ENCODE data around the gene BROX.
"Not testable (repeated sequence)": the region's sequence is repeated elsewhere in the genome, so short reads cannot be mapped to it uniquely, and the experiment has no call there.

The BROX gene

DNA sequence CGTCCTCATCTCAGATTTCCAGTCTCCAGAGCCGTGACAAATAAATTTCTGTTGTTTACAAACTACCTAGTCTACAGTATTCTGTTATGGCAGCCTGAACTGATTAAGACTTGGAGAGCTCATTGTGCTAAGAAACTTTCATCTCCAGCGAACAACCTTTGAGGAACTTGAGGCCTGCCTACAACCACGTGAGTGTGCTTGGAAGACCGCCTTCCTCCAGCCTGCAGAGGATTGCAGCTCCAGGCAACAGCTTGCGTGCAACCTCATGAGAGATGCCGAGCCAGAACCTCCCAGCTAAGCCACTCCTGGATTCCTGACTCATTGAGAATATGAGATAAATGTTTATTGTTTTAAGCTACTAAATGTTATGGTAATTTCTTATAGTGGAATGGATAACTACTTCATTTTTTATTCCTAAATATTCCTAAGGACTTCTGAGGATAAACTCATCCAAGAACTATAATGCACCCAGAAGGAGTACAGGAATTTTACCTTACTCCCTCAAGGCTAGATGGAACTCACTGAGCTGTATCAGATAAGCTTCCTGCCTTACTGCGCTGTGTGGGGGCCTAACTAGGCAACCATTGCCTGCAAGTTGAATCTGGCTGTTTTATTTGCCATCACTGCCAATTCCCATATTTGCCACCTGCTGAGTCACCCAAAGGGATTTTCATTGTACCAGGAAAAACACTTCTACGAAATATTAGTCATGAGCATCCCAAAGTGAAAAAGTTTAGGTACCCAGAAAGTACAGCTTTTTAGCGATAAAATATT, 42.2 kb downstream of the BROX start:
- Histone ChIP-seq H3K27me3 (replicated peaks in 2 of 5; ENCODE audit: control insufficient read depth in 4 of 5, insufficient read depth in 5 of 5, low read length in 4 of 5) (no peaks in the 10 kb centered on the region), H3K9me3 (ENCODE audit: control extremely low read depth in 1 of 5, control insufficient read depth in 4 of 5, insufficient read depth in 2 of 5, low read depth in 1 of 5, low read length in 4 of 5) (peaks cover 0 to under 1% (median 0%) of the 10 kb centered on the region in 5 experiments), H3K36me3 (ENCODE audit: control insufficient read depth in 4 of 4, insufficient read depth in 4 of 4, low read length in 3 of 4) (no peaks in the 10 kb centered on the region), H3K4me1 (ENCODE audit: control extremely low read depth in 1 of 4, control insufficient read depth in 4 of 4, insufficient read depth in 4 of 4, low read length in 3 of 4) (peaks cover 0 to 6% (median 3%) of the 10 kb centered on the region in 4 experiments), H3K4me3 (ENCODE audit: control insufficient read depth in 1 of 7, extremely low read depth in 1 of 7, insufficient read depth in 4 of 7, low read depth in 2 of 7, low read length in 6 of 7) (no peak overlapping the region), H3K27ac (ENCODE audit: insufficient read depth in 1 of 2, low read depth in 1 of 2, low read length in 2 of 2, poor library complexity in 1 of 2, severe bottlenecking in 2 of 2) (no peak overlapping the region)
- ChIA-PET CTCF (interaction anchor here (0.8 to 1.4 kb wide), 3 partner anchors 12 to 17 kb away, joined by 3 to 5 read pairs (median 3); no protein-coding TSS in a partner anchor), POLR2A (interaction anchor here (0.7 kb wide), 1 partner anchor 32 kb away, joined by 3 read pairs; no protein-coding TSS in a partner anchor)
- peak in 2 of 3 donors; percentile 64 to 71 for DNase-seq
- 55% methylated on average over 6 of the region's 10 CpGs for WGBS (ENCODE audit: insufficient coverage)

GRCh38 chr1:222757646-222758268, 45.4 kb downstream of the BROX start:
- DNase-seq, result no peak
- CTCF ChIA-PET, result interaction anchor here (0.9 to 1.7 kb wide), 4 partner anchors 10 to 366 kb away, joined by 3 to 4 read pairs (median 4); no protein-coding TSS in a partner anchor

GRCh38 chr1:222759451-222760035, 47.2 kb downstream of the BROX start:
- Histone ChIP-seq H3K4me3 (ENCODE audit: control insufficient read depth in 1 of 7, extremely low read depth in 1 of 7, insufficient read depth in 4 of 7, low read depth in 2 of 7, low read length in 6 of 7) (no peak overlapping the region), H3K36me3 (ENCODE audit: control insufficient read depth in 4 of 4, insufficient read depth in 4 of 4, low read length in 3 of 4) (no peaks in the 10 kb centered on the region), H3K9me3 (ENCODE audit: control extremely low read depth in 1 of 5, control insufficient read depth in 4 of 5, insufficient read depth in 2 of 5, low read depth in 1 of 5, low read length in 4 of 5) (peaks cover 0 to 3% (median 0%) of the 10 kb centered on the region in 5 experiments), H3K27ac (ENCODE audit: insufficient read depth in 1 of 2, low read depth in 1 of 2, low read length in 2 of 2, poor library complexity in 1 of 2, severe bottlenecking in 2 of 2) (no peak overlapping the region), H3K27me3 (replicated peaks in 2 of 5; ENCODE audit: control insufficient read depth in 4 of 5, insufficient read depth in 5 of 5, low read length in 4 of 5) (no peaks in the 10 kb centered on the region), H3K4me1 (ENCODE audit: control extremely low read depth in 1 of 4, control insufficient read depth in 4 of 4, insufficient read depth in 4 of 4, low read length in 3 of 4) (peaks cover 0 to 3% (median 0%) of the 10 kb centered on the region in 4 experiments)
- WGBS (ENCODE audit: insufficient coverage), result 95% methylated on average over 3 of the region's 5 CpGs
- ChIA-PET POLR2A (no interaction called here), CTCF (interaction anchor here (1.1 to 1.7 kb wide), 2 partner anchors 39 to 364 kb away, joined by 3 to 4 read pairs; no protein-coding TSS in a partner anchor)
- DNase-seq, result no peak

More at GRCh38 chr1:222757646-222758268, 45.4 kb downstream of the BROX start:
- Histone ChIP-seq H3K9me3 (ENCODE audit: control extremely low read depth in 1 of 5, control insufficient read depth in 4 of 5, insufficient read depth in 2 of 5, low read depth in 1 of 5, low read length in 4 of 5) (peaks cover 0 to 3% (median 0%) of the 10 kb centered on the region in 5 experiments), H3K27ac (ENCODE audit: insufficient read depth in 1 of 2, low read depth in 1 of 2, low read length in 2 of 2, poor library complexity in 1 of 2, severe bottlenecking in 2 of 2) (no peak overlapping the region), H3K27me3 (replicated peaks in 2 of 5; ENCODE audit: control insufficient read depth in 4 of 5, insufficient read depth in 5 of 5, low read length in 4 of 5) (no peaks in the 10 kb centered on the region), H3K36me3 (ENCODE audit: control insufficient read depth in 4 of 4, insufficient read depth in 4 of 4, low read length in 3 of 4) (no peaks in the 10 kb centered on the region), H3K4me1 (ENCODE audit: control extremely low read depth in 1 of 4, control insufficient read depth in 4 of 4, insufficient read depth in 4 of 4, low read length in 3 of 4) (peaks cover 0 to 6% (median 1%) of the 10 kb centered on the region in 4 experiments), H3K4me3 (ENCODE audit: control insufficient read depth in 1 of 7, extremely low read depth in 1 of 7, insufficient read depth in 4 of 7, low read depth in 2 of 7, low read length in 6 of 7) (no peak overlapping the region)
- POLR2A ChIA-PET, result interaction anchor here (0.7 kb wide), 1 partner anchor 140 kb away, joined by 3 read pairs; the partner anchor contains the start of gene MIA3
- WGBS (ENCODE audit: insufficient coverage), result 98% methylated on average over 8 of the region's 10 CpGs

DNA sequence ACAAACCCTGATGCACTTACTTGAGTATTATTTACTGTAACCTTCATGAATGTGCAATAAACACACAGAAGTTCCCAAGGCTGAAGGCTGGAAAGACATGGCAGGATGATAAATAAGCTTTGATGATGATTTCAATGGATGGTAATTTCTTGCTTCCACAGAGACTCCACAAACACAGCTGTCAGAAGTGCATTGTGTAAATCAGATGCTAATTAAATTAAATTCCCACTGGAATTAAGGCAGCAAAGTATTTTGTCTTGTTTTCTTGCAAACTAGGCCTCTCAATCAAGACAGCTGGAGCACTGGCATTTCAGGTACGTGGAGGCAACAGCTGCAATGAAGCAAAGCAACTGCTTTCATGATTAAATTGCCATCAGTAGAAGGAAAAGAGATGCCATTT, 48.7 kb downstream of the BROX start:
- no peaks in the 10 kb centered on the region for H3K4me1 ChIP-seq (ENCODE audit: control extremely low read depth in 1 of 4, control insufficient read depth in 4 of 4, insufficient read depth in 4 of 4, low read length in 3 of 4)
- no peak for DNase-seq
- H3K27ac ChIP-seq (ENCODE audit: insufficient read depth in 1 of 2, low read depth in 1 of 2, low read length in 2 of 2, poor library complexity in 1 of 2, severe bottlenecking in 2 of 2), result no peak overlapping the region
- no peaks in the 10 kb centered on the region for H3K27me3 ChIP-seq (replicated peaks in 2 of 5; ENCODE audit: control insufficient read depth in 4 of 5, insufficient read depth in 5 of 5, low read length in 4 of 5)
- H3K4me3 ChIP-seq (ENCODE audit: control insufficient read depth in 1 of 7, extremely low read depth in 1 of 7, insufficient read depth in 4 of 7, low read depth in 2 of 7, low read length in 6 of 7), result no peak overlapping the region
- no peaks in the 10 kb centered on the region for H3K36me3 ChIP-seq (ENCODE audit: control insufficient read depth in 4 of 4, insufficient read depth in 4 of 4, low read length in 3 of 4)
- CTCF ChIA-PET, result interaction anchor here (1.5 to 1.9 kb wide), 3 partner anchors 10 to 24 kb away, joined by 3 to 6 read pairs (median 4); partner anchors contain the start of gene FAM177B
- peaks cover 0 to 3% (median 0%) of the 10 kb centered on the region in 5 experiments for H3K9me3 ChIP-seq (ENCODE audit: control extremely low read depth in 1 of 5, control insufficient read depth in 4 of 5, insufficient read depth in 2 of 5, low read depth in 1 of 5, low read length in 4 of 5)
- WGBS (ENCODE audit: insufficient coverage), result 86% methylated on average over 1 of the region's 1 CpG
- POLR2A ChIA-PET, result no interaction called here

DNA sequence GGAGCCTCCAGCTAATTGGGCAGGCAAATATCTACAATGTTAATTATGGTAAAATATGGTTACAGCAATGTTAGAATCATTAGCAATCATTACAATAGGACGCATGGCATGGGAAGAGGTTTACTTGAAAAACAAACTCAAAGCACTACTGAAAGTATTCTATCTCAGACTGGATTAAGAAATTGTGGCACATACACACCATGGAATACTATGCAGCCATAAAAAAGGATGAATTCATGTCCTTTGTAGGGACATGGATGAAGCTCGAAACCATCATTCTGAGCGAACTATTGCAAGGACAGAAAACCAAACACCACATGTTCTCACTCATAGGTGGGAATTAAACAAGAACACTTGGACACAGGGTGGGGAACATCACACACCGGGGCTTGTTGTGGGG, 49.8 kb downstream of the BROX start:
- POLR2A ChIA-PET; H3K27ac ChIP-seq (ENCODE audit: insufficient read depth in 1 of 2, low read depth in 1 of 2, low read length in 2 of 2, poor library complexity in 1 of 2, severe bottlenecking in 2 of 2); H3K27me3 ChIP-seq (replicated peaks in 2 of 5; ENCODE audit: control insufficient read depth in 4 of 5, insufficient read depth in 5 of 5, low read length in 4 of 5); DNase-seq; H3K9me3 ChIP-seq (ENCODE audit: control extremely low read depth in 1 of 5, control insufficient read depth in 4 of 5, insufficient read depth in 2 of 5, low read depth in 1 of 5, low read length in 4 of 5); H3K4me1 ChIP-seq (ENCODE audit: control extremely low read depth in 1 of 4, control insufficient read depth in 4 of 4, insufficient read depth in 4 of 4, low read length in 3 of 4); H3K36me3 ChIP-seq (ENCODE audit: control insufficient read depth in 4 of 4, insufficient read depth in 4 of 4, low read length in 3 of 4); H3K4me3 ChIP-seq (ENCODE audit: control insufficient read depth in 1 of 7, extremely low read depth in 1 of 7, insufficient read depth in 4 of 7, low read depth in 2 of 7, low read length in 6 of 7): not testable (repeated sequence)
- CTCF ChIA-PET, result interaction anchor here (0.5 to 1.5 kb wide), 4 partner anchors 10 to 986 kb away, joined by 3 to 4 read pairs (median 3); partner anchors contain the start of gene FAM177B
- no CpG with 5 or more reads among the region's 4 CpGs for WGBS (ENCODE audit: insufficient coverage)

GRCh38 chr1:222767152-222767571, 54.8 kb downstream of the BROX start:
- CTCF ChIA-PET, result interaction anchor here (1.0 to 1.3 kb wide), 3 partner anchors 28 to 336 kb away, joined by 3 read pairs; no protein-coding TSS in a partner anchor

More at GRCh38 chr1:222767152-222767571, 54.8 kb downstream of the BROX start:
- H3K27ac ChIP-seq (ENCODE audit: insufficient read depth in 1 of 2, low read depth in 1 of 2, low read length in 2 of 2, poor library complexity in 1 of 2, severe bottlenecking in 2 of 2), result no peak overlapping the region
- no peaks in the 10 kb centered on the region for H3K36me3 ChIP-seq (ENCODE audit: control insufficient read depth in 4 of 4, insufficient read depth in 4 of 4, low read length in 3 of 4)
- peaks cover 5 to 12% (median 10%) of the 10 kb centered on the region in 4 experiments for H3K4me1 ChIP-seq (ENCODE audit: control extremely low read depth in 1 of 4, control insufficient read depth in 4 of 4, insufficient read depth in 4 of 4, low read length in 3 of 4)
- POLR2A ChIA-PET, result no interaction called here
- peaks cover 0 to 11% (median 9%) of the 10 kb centered on the region in 5 experiments for H3K9me3 ChIP-seq (ENCODE audit: control extremely low read depth in 1 of 5, control insufficient read depth in 4 of 5, insufficient read depth in 2 of 5, low read depth in 1 of 5, low read length in 4 of 5)
- H3K4me3 ChIP-seq (ENCODE audit: control insufficient read depth in 1 of 7, extremely low read depth in 1 of 7, insufficient read depth in 4 of 7, low read depth in 2 of 7, low read length in 6 of 7), result no peak overlapping the region
- H3K27me3 ChIP-seq (replicated peaks in 2 of 5; ENCODE audit: control insufficient read depth in 4 of 5, insufficient read depth in 5 of 5, low read length in 4 of 5), result no peaks in the 10 kb centered on the region
- no peak for DNase-seq
- 92% methylated on average over 5 of the region's 5 CpGs for WGBS (ENCODE audit: insufficient coverage)
